ENCODE data around the gene C19orf38.

DNA sequence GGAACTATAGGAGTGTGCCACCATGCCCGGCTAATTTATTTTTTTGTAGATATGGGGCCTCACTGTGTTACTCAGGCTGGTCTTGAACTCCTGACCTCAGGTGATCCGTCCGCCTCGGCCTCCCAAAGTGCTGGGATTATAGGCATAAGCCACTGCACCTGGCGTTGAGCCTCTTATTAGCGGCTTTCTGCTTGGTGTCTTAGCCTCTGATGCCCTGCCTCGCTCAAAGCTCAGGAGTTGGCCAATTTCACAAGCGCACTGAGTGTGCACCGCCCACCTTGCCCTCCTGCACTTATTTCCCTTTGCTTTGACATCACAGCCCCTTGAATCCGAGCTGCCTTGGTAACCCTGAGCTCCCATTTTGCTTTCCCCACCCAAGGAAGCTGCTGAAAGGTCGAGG lies 70.1 kb downstream of the C19orf38 start:
- TF ChIP-seq, protein P1, sequence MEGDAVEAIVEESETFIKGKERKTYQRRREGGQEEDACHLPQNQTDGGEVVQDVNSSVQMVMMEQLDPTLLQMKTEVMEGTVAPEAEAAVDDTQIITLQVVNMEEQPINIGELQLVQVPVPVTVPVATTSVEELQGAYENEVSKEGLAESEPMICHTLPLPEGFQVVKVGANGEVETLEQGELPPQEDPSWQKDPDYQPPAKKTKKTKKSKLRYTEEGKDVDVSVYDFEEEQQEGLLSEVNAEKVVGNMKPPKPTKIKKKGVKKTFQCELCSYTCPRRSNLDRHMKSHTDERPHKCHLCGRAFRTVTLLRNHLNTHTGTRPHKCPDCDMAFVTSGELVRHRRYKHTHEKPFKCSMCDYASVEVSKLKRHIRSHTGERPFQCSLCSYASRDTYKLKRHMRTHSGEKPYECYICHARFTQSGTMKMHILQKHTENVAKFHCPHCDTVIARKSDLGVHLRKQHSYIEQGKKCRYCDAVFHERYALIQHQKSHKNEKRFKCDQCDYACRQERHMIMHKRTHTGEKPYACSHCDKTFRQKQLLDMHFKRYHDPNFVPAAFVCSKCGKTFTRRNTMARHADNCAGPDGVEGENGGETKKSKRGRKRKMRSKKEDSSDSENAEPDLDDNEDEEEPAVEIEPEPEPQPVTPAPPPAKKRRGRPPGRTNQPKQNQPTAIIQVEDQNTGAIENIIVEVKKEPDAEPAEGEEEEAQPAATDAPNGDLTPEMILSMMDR (IDR thresholded peaks at IDR 0.05): no peak
- TF ChIP-seq, protein P2, sequence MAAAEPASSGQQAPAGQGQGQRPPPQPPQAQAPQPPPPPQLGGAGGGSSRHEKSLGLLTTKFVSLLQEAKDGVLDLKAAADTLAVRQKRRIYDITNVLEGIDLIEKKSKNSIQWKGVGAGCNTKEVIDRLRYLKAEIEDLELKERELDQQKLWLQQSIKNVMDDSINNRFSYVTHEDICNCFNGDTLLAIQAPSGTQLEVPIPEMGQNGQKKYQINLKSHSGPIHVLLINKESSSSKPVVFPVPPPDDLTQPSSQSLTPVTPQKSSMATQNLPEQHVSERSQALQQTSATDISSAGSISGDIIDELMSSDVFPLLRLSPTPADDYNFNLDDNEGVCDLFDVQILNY (CRISPR knock-in tag; IDR thresholded peaks at IDR 0.05): no peak
- TF ChIP-seq, protein P3, sequence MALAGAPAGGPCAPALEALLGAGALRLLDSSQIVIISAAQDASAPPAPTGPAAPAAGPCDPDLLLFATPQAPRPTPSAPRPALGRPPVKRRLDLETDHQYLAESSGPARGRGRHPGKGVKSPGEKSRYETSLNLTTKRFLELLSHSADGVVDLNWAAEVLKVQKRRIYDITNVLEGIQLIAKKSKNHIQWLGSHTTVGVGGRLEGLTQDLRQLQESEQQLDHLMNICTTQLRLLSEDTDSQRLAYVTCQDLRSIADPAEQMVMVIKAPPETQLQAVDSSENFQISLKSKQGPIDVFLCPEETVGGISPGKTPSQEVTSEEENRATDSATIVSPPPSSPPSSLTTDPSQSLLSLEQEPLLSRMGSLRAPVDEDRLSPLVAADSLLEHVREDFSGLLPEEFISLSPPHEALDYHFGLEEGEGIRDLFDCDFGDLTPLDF (CRISPR knock-in tag; IDR thresholded peaks at IDR 0.05): no peak
- TF ChIP-seq NR3C1 (CRISPR knock-in tag; conservative IDR thresholded peaks at IDR 0.05; ENCODE audit: low read depth) (no peak), JUN (CRISPR knock-in tag; IDR thresholded peaks at IDR 0.05) (no peak)
- TF ChIP-seq, protein P4, sequence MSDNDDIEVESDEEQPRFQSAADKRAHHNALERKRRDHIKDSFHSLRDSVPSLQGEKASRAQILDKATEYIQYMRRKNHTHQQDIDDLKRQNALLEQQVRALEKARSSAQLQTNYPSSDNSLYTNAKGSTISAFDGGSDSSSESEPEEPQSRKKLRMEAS (CRISPR knock-in tag; IDR thresholded peaks at IDR 0.05): no peak

Data from WTC11 (cell line).